ENCODE results near the gene C13orf46.

Gene C13orf46

GRCh38 chr13:114016321-114017027, 42.6 kb upstream of the C13orf46 start:
- Histone ChIP-seq H3K27me3 (replicated peaks; ENCODE audit: control insufficient read depth, insufficient read depth, low read length) (no peaks in the 10 kb centered on the region), H3K4me3 (ENCODE audit: low read length) (no peak overlapping the region), H3K4me1 (ENCODE audit: control insufficient read depth, insufficient read depth, low read length) (peaks cover 19% of the 10 kb centered on the region), H3K9me3 (ENCODE audit: control insufficient read depth, low read length) (no peaks in the 10 kb centered on the region), H3K36me3 (ENCODE audit: control insufficient read depth, insufficient read depth, low read length, severe bottlenecking) (peaks cover 78% of the 10 kb centered on the region), H3K9ac (ENCODE audit: low read length) (peak overlapping the region; percentile 72)
- DNase-seq (ENCODE audit: low read depth), result no peak

- Histone ChIP-seq H3K4me1 (ENCODE audit: control insufficient read depth, insufficient read depth, low read length) (peaks cover 19% of the 10 kb centered on the region), H3K36me3 (ENCODE audit: control insufficient read depth, insufficient read depth, low read length, severe bottlenecking) (peaks cover 78% of the 10 kb centered on the region), H3K4me3 (ENCODE audit: low read length) (no peak overlapping the region), H3K9ac (ENCODE audit: low read length) (peak overlapping the region; percentile 72), H3K27me3 (replicated peaks; ENCODE audit: control insufficient read depth, insufficient read depth, low read length) (no peaks in the 10 kb centered on the region), H3K9me3 (ENCODE audit: control insufficient read depth, low read length) (no peaks in the 10 kb centered on the region)
- DNase-seq (ENCODE audit: low read depth), result no peak
These were observed 42.1 kb upstream of the C13orf46 start for GRCh38 chr13:114015969-114016295.

GRCh38 chr13:114015111-114015968, 41.5 kb upstream of the C13orf46 start:
- no peaks in the 10 kb centered on the region for H3K27me3 ChIP-seq (replicated peaks; ENCODE audit: control insufficient read depth, insufficient read depth, low read length)
- H3K36me3 ChIP-seq (ENCODE audit: control insufficient read depth, insufficient read depth, low read length, severe bottlenecking), result peaks cover 75% of the 10 kb centered on the region
- peak overlapping the region; percentile 72 for H3K9ac ChIP-seq (ENCODE audit: low read length)
- DNase-seq (ENCODE audit: low read depth), result no peak
- peaks cover 19% of the 10 kb centered on the region for H3K4me1 ChIP-seq (ENCODE audit: control insufficient read depth, insufficient read depth, low read length)
- H3K9me3 ChIP-seq (ENCODE audit: control insufficient read depth, low read length), result no peaks in the 10 kb centered on the region
- H3K4me3 ChIP-seq (ENCODE audit: low read length), result no peak overlapping the region

- H3K9me3 ChIP-seq (ENCODE audit: control insufficient read depth, low read length), result no peaks in the 10 kb centered on the region
- no peak overlapping the region for H3K4me3 ChIP-seq (ENCODE audit: low read length)
- peak overlapping the region; percentile 72 for H3K9ac ChIP-seq (ENCODE audit: low read length)
- H3K4me1 ChIP-seq (ENCODE audit: control insufficient read depth, insufficient read depth, low read length), result peaks cover 19% of the 10 kb centered on the region
- H3K27me3 ChIP-seq (replicated peaks; ENCODE audit: control insufficient read depth, insufficient read depth, low read length), result no peaks in the 10 kb centered on the region
- H3K36me3 ChIP-seq (ENCODE audit: control insufficient read depth, insufficient read depth, low read length, severe bottlenecking), result peaks cover 80% of the 10 kb centered on the region
- no peak for DNase-seq (ENCODE audit: low read depth)
These were observed 40.2 kb upstream of the C13orf46 start for GRCh38 chr13:114013952-114014629.

- no peak overlapping the region for H3K9ac ChIP-seq (ENCODE audit: low read length)
- no peak for DNase-seq (ENCODE audit: low read depth)
These were observed 39.5 kb upstream of the C13orf46 start for GRCh38 chr13:114013336-114013735.

GRCh38 chr13:114012921-114013320, 39.0 kb upstream of the C13orf46 start:
- Histone ChIP-seq H3K36me3 (ENCODE audit: control insufficient read depth, insufficient read depth, low read length, severe bottlenecking) (peaks cover 74% of the 10 kb centered on the region), H3K4me3 (ENCODE audit: low read length) (no peak overlapping the region), H3K27me3 (replicated peaks; ENCODE audit: control insufficient read depth, insufficient read depth, low read length) (no peaks in the 10 kb centered on the region), H3K9me3 (ENCODE audit: control insufficient read depth, low read length) (no peaks in the 10 kb centered on the region), H3K9ac (ENCODE audit: low read length) (no peak overlapping the region), H3K4me1 (ENCODE audit: control insufficient read depth, insufficient read depth, low read length) (peaks cover 19% of the 10 kb centered on the region)
- DNase-seq (ENCODE audit: low read depth), result no peak

More at GRCh38 chr13:114013336-114013735, 39.5 kb upstream of the C13orf46 start:
- no peaks in the 10 kb centered on the region for H3K9me3 ChIP-seq (ENCODE audit: control insufficient read depth, low read length)
- H3K36me3 ChIP-seq (ENCODE audit: control insufficient read depth, insufficient read depth, low read length, severe bottlenecking), result peaks cover 77% of the 10 kb centered on the region
- no peaks in the 10 kb centered on the region for H3K27me3 ChIP-seq (replicated peaks; ENCODE audit: control insufficient read depth, insufficient read depth, low read length)
- peaks cover 19% of the 10 kb centered on the region for H3K4me1 ChIP-seq (ENCODE audit: control insufficient read depth, insufficient read depth, low read length)
- H3K4me3 ChIP-seq (ENCODE audit: low read length), result no peak overlapping the region

GRCh38 chr13:114012141-114012540, 38.3 kb upstream of the C13orf46 start:
- DNase-seq (ENCODE audit: low read depth), result no peak
- Histone ChIP-seq H3K36me3 (ENCODE audit: control insufficient read depth, insufficient read depth, low read length, severe bottlenecking) (peaks cover 71% of the 10 kb centered on the region), H3K9me3 (ENCODE audit: control insufficient read depth, low read length) (no peaks in the 10 kb centered on the region), H3K4me3 (ENCODE audit: low read length) (no peak overlapping the region), H3K9ac (ENCODE audit: low read length) (no peak overlapping the region), H3K27me3 (replicated peaks; ENCODE audit: control insufficient read depth, insufficient read depth, low read length) (no peaks in the 10 kb centered on the region), H3K4me1 (ENCODE audit: control insufficient read depth, insufficient read depth, low read length) (peaks cover 19% of the 10 kb centered on the region)

- DNase-seq (ENCODE audit: low read depth), result no peak
- Histone ChIP-seq H3K36me3 (ENCODE audit: control insufficient read depth, insufficient read depth, low read length, severe bottlenecking) (peaks cover 62% of the 10 kb centered on the region), H3K4me3 (ENCODE audit: low read length) (no peak overlapping the region), H3K9me3 (ENCODE audit: control insufficient read depth, low read length) (no peaks in the 10 kb centered on the region), H3K4me1 (ENCODE audit: control insufficient read depth, insufficient read depth, low read length) (peaks cover 13% of the 10 kb centered on the region), H3K27me3 (replicated peaks; ENCODE audit: control insufficient read depth, insufficient read depth, low read length) (no peaks in the 10 kb centered on the region), H3K9ac (ENCODE audit: low read length) (no peak overlapping the region)
These were observed 37.4 kb upstream of the C13orf46 start for GRCh38 chr13:114011226-114011625.

GRCh38 chr13:114010401-114011101, 36.7 kb upstream of the C13orf46 start:
- peaks cover 58% of the 10 kb centered on the region for H3K36me3 ChIP-seq (ENCODE audit: control insufficient read depth, insufficient read depth, low read length, severe bottlenecking)
- no peaks in the 10 kb centered on the region for H3K9me3 ChIP-seq (ENCODE audit: control insufficient read depth, low read length)
- H3K27me3 ChIP-seq (replicated peaks; ENCODE audit: control insufficient read depth, insufficient read depth, low read length), result no peaks in the 10 kb centered on the region

GRCh38 chr13:114009590-114010400, 35.9 kb upstream of the C13orf46 start:
- Histone ChIP-seq H3K27me3 (replicated peaks; ENCODE audit: control insufficient read depth, insufficient read depth, low read length) (no peaks in the 10 kb centered on the region), H3K4me3 (ENCODE audit: low read length) (no peak overlapping the region), H3K9me3 (ENCODE audit: control insufficient read depth, low read length) (no peaks in the 10 kb centered on the region), H3K9ac (ENCODE audit: low read length) (no peak overlapping the region), H3K36me3 (ENCODE audit: control insufficient read depth, insufficient read depth, low read length, severe bottlenecking) (peaks cover 55% of the 10 kb centered on the region), H3K4me1 (ENCODE audit: control insufficient read depth, insufficient read depth, low read length) (peaks cover 3% of the 10 kb centered on the region)
- DNase-seq (ENCODE audit: low read depth), result no peak

More at GRCh38 chr13:114010401-114011101, 36.7 kb upstream of the C13orf46 start:
- no peak overlapping the region for H3K9ac ChIP-seq (ENCODE audit: low read length)
- no peak overlapping the region for H3K4me3 ChIP-seq (ENCODE audit: low read length)
- no peak for DNase-seq (ENCODE audit: low read depth)
- peaks cover 7% of the 10 kb centered on the region for H3K4me1 ChIP-seq (ENCODE audit: control insufficient read depth, insufficient read depth, low read length)
